GM12892 (cell line): Measurements from ENCODE around the gene MAN1B1.

Source experiments
- POLR2A ChIP-seq: IDR thresholded peaks from 2 replicates; pipeline ENCODE4 v1.6.1; 2011; ENCODE audit warnings: low read depth, low read length, control low read depth
- POLR2AphosphoS5 ChIP-seq: IDR thresholded peaks from 2 replicates; pipeline ENCODE4 v1.6.1; 2011; ENCODE audit warnings: low read depth, low read length, control low read depth
- TAF1 ChIP-seq: IDR thresholded peaks from 2 replicates; pipeline ENCODE4 v1.6.1; 2011; ENCODE audit warnings: low read depth, mild to moderate bottlenecking, control low read depth, low read length, borderline replicate concordance

GRCh38 chr9:137073992-137074399 is 12.8 kb upstream of the MAN1B1 start:
- TF ChIP-seq POLR2AphosphoS5 (no peak), POLR2A (no peak), TAF1 (no peak)
